Activated CD8-positive, alpha-beta T cell treated with anti-CD3 and anti-CD28 coated beads for 36 hours (primary cell): Measurements from ENCODE around the gene TNKS1BP1. TPM values are rescaled to one million over a fixed set of nuclear protein-coding genes. Genes with fewer than 3 reads are reported as not detected.

Source experiments
- ATAC-seq: fragments of 200-7000 bp; cut with Tn5 transposase; one replicate; pipeline ENCODE4 v1.10.0; 2021; ENCODE audit warnings: mild to moderate bottlenecking, moderate library complexity
- CTCF ChIA-PET: fragments of 350-600 bp; sonication (Branson Sonifier 250); formaldehyde crosslinking; loops from one replicate; lab custom pipeline; 2021; ENCODE audit warnings: antibody characterized with exemption; lab: Charles Lee
- POLR2A ChIA-PET: fragments of 350-600 bp; sonication (Branson Sonifier 250); formaldehyde crosslinking; loops from one replicate; lab custom pipeline; 2021; ENCODE audit warnings: antibody characterized with exemption; lab: Charles Lee
- DNase-seq: peaks from one replicate; pipeline ENCODE4 v3.0.0-alpha.2; 2020
- H3K27ac Mint-ChIP-seq: one replicate; pipeline ENCODE4 v1.8.0; 2021; ENCODE audit warnings: mild to moderate bottlenecking, mixed read lengths
- H3K27me3 Mint-ChIP-seq: one replicate; pipeline ENCODE4 v1.8.0; 2021; ENCODE audit warnings: mixed read lengths
- H3K36me3 Mint-ChIP-seq: one replicate; pipeline ENCODE4 v1.8.0; 2021; ENCODE audit warnings: low read depth, mixed read lengths
- H3K4me1 Mint-ChIP-seq: one replicate; pipeline ENCODE4 v1.8.0; 2021; ENCODE audit warnings: low read depth, mixed read lengths
- H3K4me3 Mint-ChIP-seq: one replicate; pipeline ENCODE4 v1.8.0; 2021; ENCODE audit warnings: mild to moderate bottlenecking, moderate library complexity, mixed read lengths
- H3K9me3 Mint-ChIP-seq: one replicate; pipeline ENCODE4 v1.8.0; 2021; ENCODE audit warnings: mixed read lengths
- intact Hi-C: fragments of 100-400 bp; cut with micrococcal nuclease; formaldehyde crosslinking; loops from one replicate; pipeline ENCODE4 v1.10.0; 2022
- total RNA-seq, 2 experiments: library from RNA; stranded (reverse); gene quantifications; one replicate each; pipeline ENCODE4 v1.2.3, GENCODE V29; 2021
- TF ChIP-seq, protein P1 (sequence below): fragments of 200-600 bp; IDR thresholded peaks from one replicate; pipeline ENCODE4 v1.8.0; 2022; ENCODE audit warnings: antibody characterized with exemption, mild to moderate bottlenecking

Gene TNKS1BP1
- total RNA-seq, 2 experiments from 2014 or later, result 18.4 to 23.2 TPM

- H3K36me3 Mint-ChIP-seq, result peaks cover 18% of the 10 kb centered on the region
- ChIA-PET POLR2A (interaction anchor here (1.2 to 1.4 kb wide), 2 partner anchors 14 to 19 kb away, joined by 3 read pairs; no protein-coding TSS in a partner anchor), CTCF (interaction anchor here (1.1 to 1.2 kb wide), 2 partner anchors 17 to 45 kb away, joined by 3 to 4 read pairs; no protein-coding TSS in a partner anchor)
- peaks cover 6% of the 10 kb centered on the region for H3K9me3 Mint-ChIP-seq
- H3K4me1 Mint-ChIP-seq, result no peaks in the 10 kb centered on the region
- H3K27me3 Mint-ChIP-seq, result peaks cover 2% of the 10 kb centered on the region
- H3K27ac Mint-ChIP-seq, result no peak overlapping the region
- H3K4me3 Mint-ChIP-seq, result no peak overlapping the region
- no peak for ATAC-seq
- no peak for DNase-seq
- TF ChIP-seq, protein P1, sequence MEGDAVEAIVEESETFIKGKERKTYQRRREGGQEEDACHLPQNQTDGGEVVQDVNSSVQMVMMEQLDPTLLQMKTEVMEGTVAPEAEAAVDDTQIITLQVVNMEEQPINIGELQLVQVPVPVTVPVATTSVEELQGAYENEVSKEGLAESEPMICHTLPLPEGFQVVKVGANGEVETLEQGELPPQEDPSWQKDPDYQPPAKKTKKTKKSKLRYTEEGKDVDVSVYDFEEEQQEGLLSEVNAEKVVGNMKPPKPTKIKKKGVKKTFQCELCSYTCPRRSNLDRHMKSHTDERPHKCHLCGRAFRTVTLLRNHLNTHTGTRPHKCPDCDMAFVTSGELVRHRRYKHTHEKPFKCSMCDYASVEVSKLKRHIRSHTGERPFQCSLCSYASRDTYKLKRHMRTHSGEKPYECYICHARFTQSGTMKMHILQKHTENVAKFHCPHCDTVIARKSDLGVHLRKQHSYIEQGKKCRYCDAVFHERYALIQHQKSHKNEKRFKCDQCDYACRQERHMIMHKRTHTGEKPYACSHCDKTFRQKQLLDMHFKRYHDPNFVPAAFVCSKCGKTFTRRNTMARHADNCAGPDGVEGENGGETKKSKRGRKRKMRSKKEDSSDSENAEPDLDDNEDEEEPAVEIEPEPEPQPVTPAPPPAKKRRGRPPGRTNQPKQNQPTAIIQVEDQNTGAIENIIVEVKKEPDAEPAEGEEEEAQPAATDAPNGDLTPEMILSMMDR, result no peak
- intact Hi-C loops, result no loop called here
Measured at GRCh38 chr11:57294225-57295131, 30.3 kb downstream of the TNKS1BP1 start.

- TF ChIP-seq, protein P1, result no peak
- no peak for DNase-seq
- Mint-ChIP-seq H3K9me3 (no peaks in the 10 kb centered on the region), H3K27me3 (peaks cover 5% of the 10 kb centered on the region), H3K4me3 (no peak overlapping the region), H3K27ac (no peak overlapping the region), H3K4me1 (no peaks in the 10 kb centered on the region), H3K36me3 (no peaks in the 10 kb centered on the region)
- POLR2A ChIA-PET, result no interaction called here
- intact Hi-C loops, result no loop called here
- CTCF ChIA-PET, result no interaction called here
- no peak for ATAC-seq
Measured at GRCh38 chr11:57290288-57290687, 34.5 kb downstream of the TNKS1BP1 start.

GRCh38 chr11:57288771-57289579, 35.8 kb downstream of the TNKS1BP1 start:
- Mint-ChIP-seq H3K27ac (no peak overlapping the region), H3K36me3 (no peaks in the 10 kb centered on the region), H3K9me3 (no peaks in the 10 kb centered on the region), H3K27me3 (peaks cover 5% of the 10 kb centered on the region), H3K4me3 (no peak overlapping the region), H3K4me1 (no peaks in the 10 kb centered on the region)
- ChIA-PET CTCF (interaction anchor here (1.0 kb wide), 1 partner anchor 11 kb away, joined by 4 read pairs; no protein-coding TSS in a partner anchor), POLR2A (no interaction called here)
- intact Hi-C loops, result no loop called here
- peak; percentile 17 for ATAC-seq
- DNase-seq, result no peak
- TF ChIP-seq, protein P1, result no peak

DNA sequence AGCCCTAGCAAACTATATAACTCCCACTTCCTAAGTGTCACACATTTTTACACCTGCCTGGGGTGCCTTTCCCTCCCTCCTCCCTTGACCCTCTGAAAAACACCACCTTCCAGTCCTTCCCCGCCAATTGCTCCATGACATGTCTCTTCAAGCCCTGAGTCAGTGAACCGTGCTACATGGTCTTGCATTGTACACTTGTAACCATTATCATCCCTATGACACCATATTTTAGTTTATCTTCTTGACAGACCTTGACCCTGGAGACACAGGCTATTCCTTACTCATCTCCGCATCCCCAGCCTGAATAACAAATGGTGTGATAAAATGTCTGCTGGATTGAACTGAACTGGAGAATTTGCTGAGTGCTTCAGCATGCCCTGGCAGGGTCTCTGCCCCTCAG, 36.9 kb downstream of the TNKS1BP1 start:
- DNase-seq, result no peak
- Mint-ChIP-seq H3K36me3 (no peaks in the 10 kb centered on the region), H3K9me3 (no peaks in the 10 kb centered on the region), H3K4me3 (no peak overlapping the region), H3K27ac (no peak overlapping the region), H3K27me3 (peaks cover 5% of the 10 kb centered on the region), H3K4me1 (no peaks in the 10 kb centered on the region)
- intact Hi-C loops, result no loop called here
- TF ChIP-seq, protein P1, result no peak
- POLR2A ChIA-PET, result no interaction called here
- CTCF ChIA-PET, result interaction anchor here (0.6 kb wide), 1 partner anchor 146 kb away, joined by 3 read pairs; no protein-coding TSS in a partner anchor
- ATAC-seq, result no peak
